NCI-H748 (cell line): ENCODE data around the gene PITPNC1.

ENCODE experiments used
- DNase-seq: peaks from one replicate; lab custom pipeline; 2025; ENCODE audit not compliant: unreplicated experiment; lab: John Stamatoyannopoulos, UW

Gene PITPNC1

GRCh38 chr17:67433248-67433924 lies 56.3 kb downstream of the PITPNC1 start:
- DNase-seq: no peak

DNA sequence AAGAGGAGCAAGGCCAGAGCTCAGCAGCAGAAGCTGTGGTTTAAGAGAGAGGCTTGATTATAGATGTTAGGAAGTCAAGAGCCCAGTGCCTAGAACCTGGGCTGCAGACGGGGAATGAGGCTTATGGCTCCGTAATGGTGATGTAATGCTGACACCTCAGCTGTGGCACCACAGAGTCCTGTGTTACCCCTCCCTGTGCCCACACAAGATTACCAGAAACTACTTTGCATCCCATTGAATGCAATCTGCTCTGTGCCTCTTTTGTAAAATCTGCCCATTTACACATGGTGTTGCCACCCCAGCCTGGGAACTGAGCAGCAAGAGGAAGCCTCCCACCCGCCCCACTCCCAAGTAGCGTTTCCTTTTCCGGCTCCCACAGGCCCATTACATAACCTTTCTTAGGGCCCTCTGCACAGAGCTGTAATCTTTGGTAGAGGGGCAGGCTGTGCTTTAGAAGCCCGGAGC lies 57.0 kb downstream of the PITPNC1 start:
- DNase-seq: no peak

- DNase-seq: no peak
Measured at GRCh38 chr17:67435122-67435521, 58.0 kb downstream of the PITPNC1 start.

- no peak for DNase-seq
Measured at GRCh38 chr17:67435786-67436185, 58.7 kb downstream of the PITPNC1 start.

DNA sequence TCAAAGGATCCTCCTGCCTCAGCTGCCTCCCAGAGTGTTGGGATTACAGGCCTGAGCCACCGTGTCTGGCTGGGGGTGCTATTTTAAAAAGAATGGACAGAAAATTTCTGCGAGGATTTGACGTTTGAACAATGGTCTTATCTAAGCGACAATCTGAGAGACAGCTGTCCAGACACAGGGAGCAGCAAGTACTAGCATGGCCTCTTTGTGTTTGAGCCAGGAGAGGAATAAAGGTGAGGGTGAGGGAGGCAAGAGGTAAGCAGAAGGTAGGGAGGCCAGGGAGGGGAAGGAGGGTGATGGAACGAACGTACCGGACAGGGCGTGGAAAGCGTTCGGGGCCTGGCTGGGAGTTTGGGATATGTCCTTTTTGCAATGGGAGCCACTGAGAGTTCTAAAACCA lies 59.2 kb downstream of the PITPNC1 start:
- no peak for DNase-seq

DNA sequence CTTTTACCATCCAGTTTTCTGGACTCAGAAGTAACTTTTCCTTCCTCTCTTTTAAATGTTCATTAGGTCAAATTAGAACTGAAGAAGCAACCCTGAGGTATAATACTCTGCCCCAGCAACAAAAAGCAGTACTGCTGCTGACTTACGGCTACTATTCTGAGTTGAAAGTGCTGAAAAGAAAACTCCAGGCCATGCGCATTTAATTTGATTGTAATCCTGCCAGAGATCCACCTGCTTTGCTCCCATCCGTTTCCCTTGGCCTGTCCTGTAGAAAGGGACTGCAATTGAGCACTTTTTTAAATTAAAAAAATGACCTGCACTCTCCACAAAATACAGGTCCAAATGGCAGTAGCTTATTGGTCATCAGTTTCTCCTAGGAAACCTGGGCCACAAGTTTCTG lies 61.6 kb downstream of the PITPNC1 start:
- DNase-seq: no peak

DNA sequence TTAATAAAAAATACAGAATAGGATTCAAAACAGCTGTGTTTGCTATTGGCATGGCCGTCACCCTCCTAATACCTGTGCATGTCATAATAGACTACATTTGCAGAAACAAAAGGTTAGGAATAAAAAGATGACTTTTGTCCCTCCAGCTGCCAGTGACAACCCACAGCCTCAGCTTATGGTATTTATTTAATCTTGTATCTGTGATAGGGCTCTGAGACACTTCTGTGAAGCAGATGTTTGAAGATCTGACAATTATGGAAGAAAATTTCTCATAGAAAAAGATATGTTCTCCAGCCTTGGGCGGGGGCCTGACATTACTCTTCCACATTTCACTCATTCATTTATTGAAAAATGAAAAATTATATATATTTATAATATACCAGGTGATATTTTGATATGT lies 62.2 kb downstream of the PITPNC1 start:
- peak; percentile 36 for DNase-seq

DNA sequence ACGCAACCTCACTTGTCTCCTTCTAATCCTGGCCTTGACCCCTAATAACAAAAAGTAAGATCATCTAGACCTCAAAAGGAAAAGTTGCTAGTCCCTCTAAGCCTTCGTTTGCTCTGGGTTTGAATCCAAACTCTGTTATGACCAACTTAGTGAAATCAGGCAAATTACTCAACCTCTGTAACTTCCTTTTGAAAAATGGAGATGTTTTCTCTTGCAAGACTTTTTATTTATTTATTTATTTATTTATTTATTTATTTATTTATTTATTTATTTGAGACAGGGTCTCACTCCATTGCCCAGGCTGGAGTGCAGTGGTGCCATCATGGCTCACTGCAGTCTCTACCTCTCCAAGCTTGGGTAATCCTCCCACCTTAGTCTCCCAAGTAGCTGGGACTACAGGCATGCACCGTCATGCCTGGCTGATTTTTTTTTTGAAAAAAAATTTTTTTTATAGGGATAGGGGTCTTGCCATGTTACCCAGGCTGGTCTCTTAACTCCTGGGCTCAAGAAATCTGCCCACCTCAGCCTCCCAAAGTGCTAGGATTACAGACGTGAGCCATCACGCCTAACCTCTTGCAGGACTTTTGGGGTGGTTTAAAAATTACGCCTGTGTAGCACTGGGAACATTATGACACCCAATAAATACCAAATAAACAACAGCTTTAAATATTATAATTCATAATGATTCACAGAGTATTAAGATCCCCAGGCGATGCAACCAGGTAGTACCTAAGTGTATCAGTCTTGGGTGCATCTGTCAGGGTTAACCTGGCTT lies 63.4 kb downstream of the PITPNC1 start:
- no peak for DNase-seq

- DNase-seq: peak; percentile 20
Measured at GRCh38 chr17:67441052-67441895, 64.2 kb downstream of the PITPNC1 start.

- DNase-seq: no peak
Measured at GRCh38 chr17:67441896-67442219, 64.8 kb downstream of the PITPNC1 start.

DNA sequence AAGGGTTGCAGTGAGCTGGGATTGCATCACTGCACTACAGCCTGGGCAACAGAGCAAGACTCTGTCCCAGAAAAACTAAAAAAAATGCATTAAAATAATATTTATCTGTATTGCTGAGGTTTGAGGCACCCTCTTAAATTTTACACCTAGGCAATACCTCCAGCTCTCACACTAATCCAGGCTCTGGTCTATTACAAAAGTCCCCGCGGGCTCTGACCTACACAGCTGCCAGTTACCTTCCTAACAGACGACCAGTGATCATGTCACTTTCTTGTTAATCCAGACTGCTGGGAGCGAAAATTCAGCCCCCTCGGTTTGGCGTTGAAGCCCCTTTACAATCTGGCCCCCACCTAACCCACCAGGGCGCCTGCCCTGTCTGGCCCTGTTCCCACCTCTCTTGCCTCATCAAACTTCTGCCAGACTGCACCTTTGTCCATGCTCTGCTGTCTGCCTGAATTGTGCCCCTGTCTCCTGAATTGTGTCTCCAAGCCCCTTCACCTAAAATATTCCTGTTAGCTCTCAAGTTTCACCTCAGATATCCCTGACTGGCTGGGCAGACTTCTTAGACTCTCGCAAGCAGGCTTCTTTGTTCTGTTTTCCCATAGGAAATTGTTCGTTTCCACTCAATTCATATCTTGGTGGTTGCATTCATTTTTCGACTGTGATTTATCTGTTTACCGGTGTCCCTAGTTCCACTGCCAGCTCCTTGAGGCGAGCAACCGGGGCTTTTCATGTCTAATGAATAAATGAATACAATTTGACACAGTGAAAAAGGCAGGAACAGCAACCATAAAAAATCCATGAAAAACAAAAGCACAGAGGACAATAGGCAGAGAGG lies 65.9 kb downstream of the PITPNC1 start:
- DNase-seq: no peak

DNA sequence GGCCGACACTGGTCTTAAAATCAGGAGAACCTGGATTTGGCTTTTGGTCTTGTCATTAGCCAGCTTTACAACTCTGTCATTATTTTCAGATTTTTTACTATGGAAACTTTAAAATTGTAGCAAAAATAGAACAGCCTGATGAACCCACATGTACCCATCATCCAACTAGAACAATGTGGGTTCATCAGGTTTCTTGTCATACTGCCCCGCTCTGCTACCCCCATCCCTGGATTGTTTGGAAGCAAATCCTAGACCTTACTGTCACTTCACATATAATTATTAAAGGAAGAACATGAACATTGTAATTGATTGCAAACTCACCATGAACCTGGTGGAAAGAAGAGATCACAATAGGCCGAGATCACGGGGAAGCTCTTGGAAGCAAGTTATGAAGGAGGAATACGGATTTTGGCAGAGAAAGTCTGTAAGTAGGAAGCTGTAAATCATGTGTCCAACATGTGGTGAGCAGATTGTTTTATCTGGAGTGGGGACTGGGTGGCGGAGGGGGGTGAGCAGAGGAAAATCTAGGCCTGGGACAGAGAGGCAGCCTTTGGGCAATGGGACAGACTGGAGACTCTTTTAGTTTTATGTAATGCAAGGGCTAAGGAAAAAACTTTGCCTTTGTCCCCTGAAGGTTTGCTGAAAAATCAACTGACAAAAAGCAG lies 67.0 kb downstream of the PITPNC1 start:
- DNase-seq: no peak

GRCh38 chr17:67448449-67448848 lies 71.4 kb downstream of the PITPNC1 start:
- no peak for DNase-seq

DNA sequence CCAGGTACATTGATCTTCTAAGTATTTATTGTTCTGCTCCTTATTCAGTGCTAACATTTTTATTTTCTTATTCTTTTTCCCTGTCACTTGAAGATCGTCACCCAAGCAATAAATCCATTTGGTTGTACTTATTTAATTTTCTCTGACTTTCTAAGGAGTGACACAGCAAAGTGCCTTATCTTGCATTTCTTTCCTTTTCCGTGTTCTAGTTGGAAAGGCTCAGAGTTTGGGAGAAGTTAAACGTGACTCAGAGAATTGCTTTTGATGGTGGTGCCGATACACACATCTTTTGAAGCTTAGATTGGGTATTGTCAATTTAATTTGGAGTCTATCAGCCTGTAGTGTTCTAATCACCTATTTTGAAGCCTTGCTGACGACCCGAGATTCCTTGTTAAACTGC lies 72.0 kb downstream of the PITPNC1 start:
- no peak for DNase-seq

DNA sequence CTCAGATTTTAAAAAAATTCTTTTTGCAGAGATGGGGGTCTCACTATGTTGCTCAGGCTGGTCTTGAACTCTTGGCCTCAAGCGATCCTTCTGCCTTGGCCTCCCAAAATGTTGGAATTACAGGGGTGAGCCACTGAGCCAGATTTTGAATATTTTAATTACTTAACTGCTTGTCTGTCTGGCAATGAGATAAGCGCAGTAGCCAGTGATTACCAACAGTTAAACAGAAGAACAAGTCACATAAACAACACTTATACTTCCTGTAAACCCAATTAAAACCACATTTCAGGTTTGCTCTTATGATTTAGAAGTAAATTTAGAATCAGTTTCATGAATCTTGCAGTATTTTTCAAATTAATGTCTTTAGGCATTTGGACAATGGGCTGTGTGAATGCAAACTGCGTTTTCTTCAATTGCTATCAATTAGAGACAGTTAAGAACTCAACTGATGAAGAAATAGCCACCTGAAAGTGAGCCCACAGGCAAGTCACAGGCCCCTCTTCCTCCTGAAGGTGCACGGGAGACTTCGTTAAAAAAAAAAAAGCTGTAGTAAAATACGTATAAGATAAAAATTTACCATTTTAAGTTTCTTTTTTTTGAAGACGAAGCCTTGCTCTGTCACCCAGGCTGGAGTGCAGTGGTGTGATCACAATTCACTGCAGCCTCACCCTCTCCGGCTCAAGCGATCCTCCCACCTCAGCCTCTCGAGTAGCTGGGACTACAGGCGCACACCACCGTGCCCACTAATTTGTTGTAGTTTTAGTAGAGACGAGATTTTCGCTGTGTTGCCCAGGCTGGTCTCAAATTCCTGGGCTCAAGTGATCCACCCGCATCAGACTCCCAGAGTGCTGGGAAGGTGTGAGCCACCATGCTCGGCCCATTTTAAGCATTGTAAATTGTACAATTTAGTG lies 73.0 kb downstream of the PITPNC1 start:
- no peak for DNase-seq

DNA sequence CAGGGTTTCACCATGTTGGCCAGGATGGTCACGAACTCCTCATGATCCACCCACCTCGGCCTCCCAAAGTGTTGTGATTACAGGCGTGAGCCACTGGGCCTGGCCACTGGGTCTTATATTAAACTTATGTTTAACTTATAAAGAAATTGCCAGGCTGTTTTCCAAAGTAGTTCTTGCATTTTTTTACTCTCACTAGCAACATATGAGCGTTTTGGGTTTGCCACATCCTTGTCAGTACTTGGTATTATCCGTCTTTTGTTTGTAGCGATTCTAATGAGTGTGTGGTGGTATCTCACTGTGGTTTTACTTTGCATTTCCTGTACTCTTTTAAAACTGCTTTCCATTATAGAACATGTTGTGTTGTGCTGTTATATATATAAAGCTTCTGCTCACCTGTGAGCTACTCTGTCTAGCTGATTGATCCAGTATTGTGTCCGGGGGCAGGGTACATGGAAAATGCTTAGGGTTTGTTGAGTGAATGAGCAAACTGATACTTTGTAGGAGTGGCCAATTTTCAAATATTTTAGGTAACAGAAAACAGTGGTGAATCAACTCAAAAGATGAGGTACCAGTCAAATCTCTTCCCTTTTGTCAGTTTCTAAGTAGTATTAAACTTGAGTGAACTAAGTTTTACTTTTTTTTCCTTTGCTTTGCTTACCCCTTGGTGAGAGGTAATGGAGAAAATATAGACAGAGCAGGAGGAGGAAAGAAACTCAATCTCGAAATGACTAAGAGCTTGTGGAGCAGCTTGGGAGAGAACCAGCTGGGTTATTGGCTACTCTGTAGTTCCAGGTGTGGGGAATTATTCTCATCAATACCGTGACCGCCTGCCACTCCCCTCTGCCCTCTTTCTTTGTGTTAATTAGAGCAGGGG lies 75.8 kb downstream of the PITPNC1 start:
- DNase-seq: peak; percentile 85

DNA sequence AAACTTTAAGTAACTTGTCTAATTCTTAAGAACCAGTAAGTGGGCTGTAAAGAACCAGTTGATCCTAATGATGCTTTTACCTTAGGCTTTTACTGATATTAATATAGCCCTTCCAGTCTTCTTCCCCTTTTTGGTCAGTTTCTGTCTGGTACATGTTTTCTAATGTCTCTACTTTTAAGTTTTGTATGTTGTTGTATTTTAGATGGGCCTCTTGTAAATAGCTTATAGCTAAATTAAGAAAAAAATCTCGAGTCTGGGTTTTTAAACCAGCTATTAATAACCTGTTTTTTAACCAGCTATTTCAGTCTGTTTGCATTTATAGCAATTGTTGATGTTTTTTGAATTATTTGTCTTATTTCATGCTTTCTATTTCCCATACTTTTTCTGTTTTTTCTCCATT lies 79.0 kb downstream of the PITPNC1 start:
- no peak for DNase-seq

- no peak for DNase-seq
Measured at GRCh38 chr17:67456889-67457288, 79.8 kb downstream of the PITPNC1 start.
